ENCODE measurements around the gene ESRRB.
A peak's percentile ranks its signal among the peaks of the same experiment; 100 is the strongest.
"Not testable (repeated sequence)": the region's sequence is repeated elsewhere in the genome, so short reads cannot be mapped to it uniquely, and the experiment has no call there.

The ESRRB gene

DNA sequence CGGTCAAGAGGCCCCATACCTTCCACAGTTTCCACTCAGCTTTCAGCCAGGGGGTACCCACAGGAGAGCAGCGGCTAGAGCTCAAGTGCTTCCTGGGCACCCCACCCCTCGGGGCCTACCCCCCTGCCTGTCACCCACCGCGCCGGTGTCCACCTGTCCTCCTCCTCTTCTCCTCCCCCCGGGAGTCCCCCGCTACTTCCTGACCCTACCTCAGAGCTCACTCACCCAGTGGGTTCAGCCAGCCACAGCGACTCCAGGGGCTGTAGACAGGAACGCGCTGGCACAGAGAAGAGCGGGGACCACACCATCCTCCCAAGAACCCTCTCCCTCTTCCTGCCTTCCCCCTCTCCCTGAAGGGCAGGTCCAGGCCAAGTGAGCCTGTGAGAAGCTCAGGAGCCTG, 123.0 kb downstream of the ESRRB start:
- no peak for DNase-seq

DNA sequence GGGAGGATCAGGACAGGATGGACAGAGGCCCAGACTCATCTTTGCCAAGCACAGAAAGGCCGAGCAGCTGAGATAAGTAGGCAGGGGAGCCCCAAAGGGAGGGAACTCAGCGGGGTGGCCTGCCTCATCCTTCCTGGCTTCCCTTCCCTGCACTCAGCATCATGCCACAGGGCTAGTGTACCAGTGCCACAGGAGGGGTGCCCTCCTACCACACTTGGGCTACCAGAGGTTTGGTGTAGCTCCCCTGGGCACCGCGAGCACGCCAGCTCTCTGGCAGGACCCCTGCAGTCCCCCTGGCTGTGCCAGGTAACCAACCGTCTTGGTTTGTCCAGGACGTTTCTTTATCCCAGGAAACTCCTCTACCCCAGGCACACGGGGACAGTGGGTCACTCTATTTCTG, 123.5 kb downstream of the ESRRB start:
- DNase-seq, result no peak

GRCh38 chr14:76500011-76500410, 124.1 kb downstream of the ESRRB start:
- DNase-seq, result no peak

- DNase-seq, result no peak
Measured at GRCh38 chr14:76500480-76500879, 124.5 kb downstream of the ESRRB start.

DNA sequence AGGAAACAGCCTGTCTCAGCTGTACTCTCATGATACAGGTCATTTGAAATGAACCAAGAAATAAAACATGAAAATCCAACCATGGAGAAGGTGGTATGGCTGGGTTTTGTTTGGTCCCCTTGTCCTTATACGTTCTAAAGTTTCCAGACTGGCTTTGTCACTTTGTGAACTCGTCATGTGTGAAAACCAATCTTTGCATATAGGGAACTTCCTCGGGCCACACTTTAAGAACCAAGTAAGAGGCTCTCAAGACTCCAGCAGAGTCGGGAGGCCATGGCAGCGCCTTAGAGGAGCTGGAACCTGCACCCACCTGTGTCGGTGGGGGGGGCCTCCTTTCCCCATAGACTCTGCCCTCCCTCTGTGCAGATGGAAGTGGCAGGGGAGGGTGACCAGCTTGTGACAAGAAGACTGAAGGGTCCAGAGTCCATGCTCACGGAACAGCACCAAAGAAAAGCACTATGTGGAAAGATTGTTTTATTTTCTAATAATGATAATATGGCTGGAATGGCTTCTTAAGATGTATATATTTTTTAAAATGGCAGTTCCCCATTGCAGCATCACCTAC, 125.3 kb downstream of the ESRRB start:
- no peak for DNase-seq

- no peak for DNase-seq
Measured at GRCh38 chr14:76502219-76502618, 126.3 kb downstream of the ESRRB start.

DNA sequence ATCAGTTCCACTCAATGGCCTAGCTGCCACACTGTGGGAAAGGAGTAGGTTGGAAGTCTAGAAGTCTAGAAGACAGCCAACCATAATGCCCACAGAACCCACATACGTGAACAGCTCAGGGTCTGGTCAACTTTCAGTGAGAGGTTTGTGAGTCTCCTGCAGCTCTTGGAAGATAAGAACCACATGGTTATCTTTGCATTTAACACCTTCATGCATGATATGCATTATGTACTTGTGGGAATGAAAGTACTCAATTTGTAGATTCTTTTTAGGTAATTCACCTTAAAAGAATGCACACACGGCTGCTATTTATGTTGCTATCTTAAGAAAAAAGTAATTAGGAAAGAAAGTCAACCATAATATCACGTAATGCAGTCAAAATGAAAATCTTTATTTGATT, 126.7 kb downstream of the ESRRB start:
- DNase-seq, result no peak

- no peak for DNase-seq
Measured at GRCh38 chr14:76509311-76509710, 133.4 kb downstream of the ESRRB start.

DNA sequence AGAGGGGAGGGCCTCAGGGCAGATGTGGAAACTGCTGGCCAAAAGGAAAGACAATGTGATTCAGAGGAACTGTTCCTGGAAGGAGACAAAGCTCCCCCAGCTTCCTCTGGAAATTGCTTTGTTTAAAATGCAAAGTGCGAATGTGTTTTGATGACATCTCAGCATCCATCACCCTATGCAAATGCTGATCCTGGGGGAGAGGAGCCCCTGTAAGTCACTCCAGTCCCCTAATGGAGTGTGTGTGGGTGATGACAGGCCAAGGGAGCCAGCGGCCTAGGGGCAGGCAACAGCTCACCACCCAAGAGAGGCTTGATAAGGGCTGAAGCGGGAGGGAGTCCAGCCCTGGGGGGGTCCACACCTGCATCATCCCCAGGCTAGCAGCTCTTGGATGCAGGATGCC, 134.2 kb downstream of the ESRRB start:
- DNase-seq, result no peak

DNA sequence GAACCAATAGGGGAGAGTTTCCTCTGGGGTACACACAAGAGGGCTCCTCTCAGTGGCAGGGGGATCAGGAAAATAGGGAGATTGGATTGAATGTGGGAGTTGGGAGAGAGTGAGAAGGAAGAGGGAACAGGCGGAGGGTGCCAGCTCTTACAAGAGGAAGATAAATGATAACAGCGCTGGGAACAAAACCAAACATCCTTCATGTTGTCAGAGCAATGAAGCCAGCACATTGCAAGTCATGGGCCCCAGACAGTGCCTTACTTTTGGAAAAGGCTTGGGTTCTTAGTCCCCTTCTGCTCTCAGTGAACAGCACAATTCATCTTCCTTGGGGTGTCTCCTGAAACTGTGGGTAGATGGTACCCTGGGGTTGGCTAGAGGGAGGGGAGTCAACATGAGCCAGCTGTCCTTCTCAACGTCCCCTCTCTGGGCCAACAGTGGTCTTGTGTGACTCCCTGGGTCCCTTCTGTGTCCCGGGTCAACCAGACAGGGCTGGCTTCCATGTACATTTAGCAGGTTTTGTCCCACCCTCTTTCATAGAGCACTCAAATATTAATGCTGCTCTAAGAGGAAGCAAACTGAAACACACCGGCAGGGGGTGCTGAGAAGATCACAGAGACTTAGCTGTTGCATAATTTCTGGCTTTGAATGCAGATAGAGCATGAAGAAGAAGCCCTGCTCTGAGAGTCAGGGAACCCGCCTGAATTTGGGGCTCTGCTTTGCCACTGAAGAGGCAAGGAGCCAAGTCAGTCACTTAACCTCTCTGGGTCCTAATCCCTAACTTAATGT, 138.5 kb downstream of the ESRRB start:
- DNase-seq, result no peak

GRCh38 chr14:76516884-76517283, 140.9 kb downstream of the ESRRB start:
- DNase-seq, result no peak

- DNase-seq, result no peak
Measured at GRCh38 chr14:76518366-76518765, 142.4 kb downstream of the ESRRB start.

- DNase-seq, result no peak
Measured at GRCh38 chr14:76525106-76525821, 149.3 kb downstream of the ESRRB start.

GRCh38 chr14:76531085-76531484, 155.1 kb downstream of the ESRRB start:
- no peak for DNase-seq

- DNase-seq, result no peak
Measured at GRCh38 chr14:76531821-76532318, 155.9 kb downstream of the ESRRB start.

GRCh38 chr14:76536636-76537035, 160.7 kb downstream of the ESRRB start:
- DNase-seq, result not testable (repeated sequence)

GRCh38 chr14:76537906-76538647, 162.1 kb downstream of the ESRRB start:
- no peak for DNase-seq

DNA sequence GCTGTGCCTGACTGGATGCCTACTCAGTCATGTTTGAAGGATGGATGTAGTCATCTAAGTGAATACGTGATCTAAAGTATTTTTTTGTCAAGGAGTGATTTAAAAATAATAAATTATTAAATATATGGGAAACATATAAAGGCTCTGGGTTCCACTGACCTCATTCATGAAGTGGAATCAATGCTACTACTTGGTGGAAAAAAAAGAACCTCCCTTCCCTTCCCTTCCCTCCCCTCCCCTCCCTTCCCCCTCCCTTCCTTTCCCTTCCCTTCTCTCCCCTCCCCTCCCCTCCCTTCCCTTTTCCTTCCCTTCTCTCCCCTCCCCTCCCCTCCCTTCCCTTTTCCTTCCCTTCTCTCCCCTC, 162.7 kb downstream of the ESRRB start:
- DNase-seq, result no peak

DNA sequence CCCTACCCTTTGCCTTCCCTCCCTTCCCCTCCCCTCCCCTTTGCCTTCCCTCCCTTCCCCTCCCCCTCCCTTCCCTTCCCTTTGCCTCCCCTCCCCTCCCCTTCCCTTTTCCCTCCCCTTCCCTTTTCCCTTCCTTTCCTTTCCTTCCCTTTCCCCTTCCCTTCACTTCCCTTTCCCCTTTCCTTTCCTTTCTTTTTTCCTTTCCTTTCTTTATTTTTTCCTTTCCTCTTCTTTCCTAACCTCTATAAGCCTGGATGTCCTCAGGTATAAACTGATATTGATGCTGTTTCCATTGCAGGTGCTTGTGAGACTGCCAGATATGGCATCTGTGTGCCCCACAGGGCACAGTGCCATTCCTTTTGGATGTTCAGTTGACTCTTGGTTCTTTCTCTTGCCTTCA, 163.2 kb downstream of the ESRRB start:
- DNase-seq, result no peak

DNA sequence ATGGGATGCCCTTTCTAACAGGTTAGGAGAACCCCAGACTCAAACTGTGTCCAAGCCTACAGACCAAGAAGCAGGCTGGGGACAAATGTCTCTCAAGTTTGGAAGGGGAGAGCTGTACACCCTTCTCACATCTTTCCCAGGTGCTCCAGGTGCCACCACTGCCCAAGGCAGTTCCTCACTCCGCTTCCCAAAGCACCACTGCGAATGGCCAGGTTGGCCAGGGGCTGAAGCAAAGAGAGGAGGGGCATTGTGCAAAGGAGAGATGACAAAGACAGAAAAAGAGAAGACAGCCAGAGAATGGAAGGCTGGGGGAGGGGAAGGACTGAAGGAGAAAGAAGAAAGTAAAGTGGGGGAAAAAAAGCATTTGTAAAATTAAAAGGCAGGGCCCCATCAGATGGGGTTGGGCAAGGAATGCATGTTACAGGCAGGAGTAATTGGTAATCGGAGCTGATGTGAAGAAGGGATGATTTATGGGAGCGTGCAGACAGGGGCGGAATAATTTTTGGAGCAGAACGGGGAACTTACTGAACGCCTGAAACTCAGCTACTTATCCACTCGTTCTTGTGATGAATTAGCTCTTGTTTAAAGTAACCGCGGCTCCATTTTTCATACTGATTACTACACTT, 165.8 kb downstream of the ESRRB start:
- DNase-seq, result no peak

- peak; percentile 7 for DNase-seq
Measured at GRCh38 chr14:76546426-76547221, 170.7 kb downstream of the ESRRB start.

GRCh38 chr14:76547831-76548230, 171.9 kb downstream of the ESRRB start:
- no peak for DNase-seq

Measured in NCI-H774 (cell line).